GM12864 (cell line): ENCODE measurements around the gene KIAA1755.

Experiments used
- DNase-seq: peaks from one replicate; pipeline ENCODE4 v3.0.0-alpha.2; 2011; ENCODE audit warnings: low read depth
- H3K4me3 ChIP-seq: 2 replicates; pipeline ENCODE4 v1.5.1; 2011; ENCODE audit warnings: mild to moderate bottlenecking, low read depth, low read length, control low read depth
- CTCF ChIP-seq: IDR thresholded peaks from 2 replicates; pipeline ENCODE4 v1.5.1; 2011; ENCODE audit warnings: low read depth, mild to moderate bottlenecking, moderate library complexity, low read length, control low read depth, inconsistent platforms; ENCODE audit errors: missing control alignments

Gene KIAA1755

GRCh38 chr20:38218566-38218885, 42.0 kb downstream of the KIAA1755 start:
- no peak overlapping the region for H3K4me3 ChIP-seq
- TF ChIP-seq CTCF: no peak
- DNase-seq: no peak

- TF ChIP-seq CTCF: no peak
- no peak overlapping the region for H3K4me3 ChIP-seq
- no peak for DNase-seq
These were observed 42.6 kb downstream of the KIAA1755 start for GRCh38 chr20:38217791-38218565.

- no peak for TF ChIP-seq CTCF
- H3K4me3 ChIP-seq: no peak overlapping the region
- DNase-seq: no peak
These were observed 43.6 kb downstream of the KIAA1755 start for GRCh38 chr20:38216746-38217595.

GRCh38 chr20:38216201-38216600, 44.3 kb downstream of the KIAA1755 start:
- no peak for DNase-seq
- H3K4me3 ChIP-seq: no peak overlapping the region
- no peak for TF ChIP-seq CTCF

GRCh38 chr20:38215194-38216182, 45.0 kb downstream of the KIAA1755 start:
- H3K4me3 ChIP-seq: no peak overlapping the region
- no peak for DNase-seq
- TF ChIP-seq CTCF: no peak

- DNase-seq: no peak
- H3K4me3 ChIP-seq: no peak overlapping the region
- peak; percentile 18 for TF ChIP-seq CTCF
These were observed 46.0 kb downstream of the KIAA1755 start for GRCh38 chr20:38214256-38215193.
